Mesothelial cell of epicardium (in vitro differentiated cells): ENCODE data around the gene ZACN. TPM values are rescaled to one million over a fixed set of nuclear protein-coding genes. Genes with fewer than 3 reads are reported as not detected.

Source experiments
- DNase-seq, 2 experiments: peaks; one replicate each; pipeline ENCODE4 v3.0.0; 2021; ENCODE audit warnings: low spot score in 2 of 2; ENCODE audit not compliant: unreplicated experiment in 2 of 2
- H3K27ac Mint-ChIP-seq: 2 replicates; pipeline ENCODE4 v1.8.0; 2021; ENCODE audit warnings: mixed read lengths
- H3K27me3 Mint-ChIP-seq: 2 replicates; pipeline ENCODE4 v1.8.0; 2021; ENCODE audit warnings: low read depth, mixed read lengths
- H3K36me3 Mint-ChIP-seq: 2 replicates; pipeline ENCODE4 v1.8.0; 2021; ENCODE audit warnings: mixed read lengths
- H3K4me1 Mint-ChIP-seq: 2 replicates; pipeline ENCODE4 v1.8.0; 2021; ENCODE audit warnings: mixed read lengths
- H3K4me3 Mint-ChIP-seq: 2 replicates; pipeline ENCODE4 v1.8.0; 2021; ENCODE audit warnings: mild to moderate bottlenecking, moderate library complexity, mixed read lengths
- H3K9me3 Mint-ChIP-seq: 2 replicates; pipeline ENCODE4 v1.8.0; 2021; ENCODE audit warnings: mixed read lengths
- total RNA-seq: library from RNA; stranded (reverse); gene quantifications from 3 replicates; pipeline ENCODE4 v1.2.1, GENCODE V29; 2021
- TF ChIP-seq, protein P1 (sequence below): fragments of 200-600 bp; sonication (generic); IDR thresholded peaks from one replicate; pipeline ENCODE4 v1.5.0; 2021; ENCODE audit warnings: antibody characterized with exemption; ENCODE audit not compliant: unreplicated experiment

Gene ZACN
- total RNA-seq, 1 donor from 2014 or later, result 0.18 TPM

DNA sequence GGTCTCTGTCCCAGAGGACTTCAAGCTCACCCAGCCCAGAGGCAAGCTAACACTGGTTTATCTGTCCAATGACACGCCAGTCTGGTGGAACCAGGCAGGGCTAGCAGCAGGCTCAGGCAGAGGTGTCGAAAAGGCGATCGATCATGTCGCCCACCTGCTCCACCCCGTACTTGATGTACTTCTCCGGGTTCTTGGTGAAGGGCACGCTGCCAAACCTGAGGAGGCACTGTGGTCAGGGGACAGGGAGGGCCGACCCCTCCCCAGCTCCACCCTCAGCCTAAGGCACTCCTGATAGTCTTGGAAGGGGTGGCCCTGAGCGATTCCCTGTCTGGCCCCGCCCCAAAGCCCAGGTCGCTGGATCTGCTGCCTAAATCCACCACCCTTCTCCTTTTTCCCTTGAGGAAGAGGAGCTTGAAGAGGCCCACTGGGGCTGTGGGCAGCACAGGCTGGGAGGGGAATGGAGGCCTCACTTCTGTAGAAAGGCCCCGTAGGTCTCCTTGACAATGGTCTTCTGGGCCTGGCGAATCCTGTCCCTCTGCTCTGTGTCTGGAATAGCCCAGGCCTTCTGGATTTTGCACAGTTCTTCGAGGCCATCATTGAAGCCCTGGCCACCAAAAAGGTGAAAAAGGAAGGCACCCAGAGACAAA lies 4.7 kb downstream of the ZACN start:
- H3K4me1 Mint-ChIP-seq, result peaks cover 38% of the 10 kb centered on the region
- peak overlapping the region; percentile 56 for H3K27ac Mint-ChIP-seq
- no peak overlapping the region for H3K4me3 Mint-ChIP-seq
- TF ChIP-seq, protein P1, sequence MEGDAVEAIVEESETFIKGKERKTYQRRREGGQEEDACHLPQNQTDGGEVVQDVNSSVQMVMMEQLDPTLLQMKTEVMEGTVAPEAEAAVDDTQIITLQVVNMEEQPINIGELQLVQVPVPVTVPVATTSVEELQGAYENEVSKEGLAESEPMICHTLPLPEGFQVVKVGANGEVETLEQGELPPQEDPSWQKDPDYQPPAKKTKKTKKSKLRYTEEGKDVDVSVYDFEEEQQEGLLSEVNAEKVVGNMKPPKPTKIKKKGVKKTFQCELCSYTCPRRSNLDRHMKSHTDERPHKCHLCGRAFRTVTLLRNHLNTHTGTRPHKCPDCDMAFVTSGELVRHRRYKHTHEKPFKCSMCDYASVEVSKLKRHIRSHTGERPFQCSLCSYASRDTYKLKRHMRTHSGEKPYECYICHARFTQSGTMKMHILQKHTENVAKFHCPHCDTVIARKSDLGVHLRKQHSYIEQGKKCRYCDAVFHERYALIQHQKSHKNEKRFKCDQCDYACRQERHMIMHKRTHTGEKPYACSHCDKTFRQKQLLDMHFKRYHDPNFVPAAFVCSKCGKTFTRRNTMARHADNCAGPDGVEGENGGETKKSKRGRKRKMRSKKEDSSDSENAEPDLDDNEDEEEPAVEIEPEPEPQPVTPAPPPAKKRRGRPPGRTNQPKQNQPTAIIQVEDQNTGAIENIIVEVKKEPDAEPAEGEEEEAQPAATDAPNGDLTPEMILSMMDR, result no peak
- no peak for DNase-seq
- H3K36me3 Mint-ChIP-seq, result peaks cover 10% of the 10 kb centered on the region
- peaks cover 15% of the 10 kb centered on the region for H3K27me3 Mint-ChIP-seq
- H3K9me3 Mint-ChIP-seq, result no peaks in the 10 kb centered on the region

GRCh38 chr17:76085066-76085730 lies 6.2 kb downstream of the ZACN start:
- no peaks in the 10 kb centered on the region for H3K27me3 Mint-ChIP-seq
- H3K9me3 Mint-ChIP-seq, result no peaks in the 10 kb centered on the region
- H3K36me3 Mint-ChIP-seq, result peaks cover 16% of the 10 kb centered on the region
- no peak for DNase-seq
- TF ChIP-seq, protein P1, result no peak
- H3K27ac Mint-ChIP-seq, result no peak overlapping the region
- no peak overlapping the region for H3K4me3 Mint-ChIP-seq
- peaks cover 25% of the 10 kb centered on the region for H3K4me1 Mint-ChIP-seq

DNA sequence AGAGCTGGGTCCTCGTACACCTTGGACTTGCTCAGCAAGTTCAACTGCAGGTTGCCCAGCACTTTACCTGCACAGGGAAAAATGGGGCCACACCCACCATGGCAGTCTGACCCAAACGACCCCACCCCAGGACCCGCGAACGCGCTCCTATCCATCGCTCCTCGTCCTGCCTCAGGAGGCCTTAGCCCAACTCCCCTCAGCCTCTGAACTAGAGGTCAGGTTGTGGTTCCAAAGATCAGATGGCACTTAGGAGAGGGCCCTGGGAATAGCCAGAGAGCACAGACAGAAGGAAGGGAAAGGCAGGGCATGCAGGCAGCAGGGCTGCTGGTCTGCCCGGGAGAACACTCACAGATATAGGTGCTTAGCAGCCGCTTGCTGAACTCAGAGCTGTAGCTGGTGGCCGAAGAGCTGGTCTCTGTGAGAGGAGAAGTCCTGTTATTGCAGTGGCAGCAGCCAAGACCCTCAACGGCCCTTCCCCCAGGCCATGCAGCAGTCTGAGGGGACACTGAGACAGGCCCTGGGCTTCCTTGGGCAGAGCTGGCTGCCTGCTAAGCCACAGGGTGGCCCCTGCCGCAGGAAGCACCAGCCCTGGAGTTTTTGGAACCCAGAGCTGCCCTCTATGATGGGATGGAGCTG lies 6.9 kb downstream of the ZACN start:
- no peaks in the 10 kb centered on the region for H3K9me3 Mint-ChIP-seq
- DNase-seq, result no peak
- TF ChIP-seq, protein P1, result no peak
- peaks cover 20% of the 10 kb centered on the region for H3K4me1 Mint-ChIP-seq
- H3K4me3 Mint-ChIP-seq, result no peak overlapping the region
- no peak overlapping the region for H3K27ac Mint-ChIP-seq
- no peaks in the 10 kb centered on the region for H3K27me3 Mint-ChIP-seq
- peaks cover 16% of the 10 kb centered on the region for H3K36me3 Mint-ChIP-seq

GRCh38 chr17:76086384-76086783 lies 7.4 kb downstream of the ZACN start:
- H3K4me1 Mint-ChIP-seq, result peaks cover 16% of the 10 kb centered on the region
- no peak for DNase-seq
- H3K36me3 Mint-ChIP-seq, result peaks cover 18% of the 10 kb centered on the region
- no peak overlapping the region for H3K4me3 Mint-ChIP-seq
- no peaks in the 10 kb centered on the region for H3K27me3 Mint-ChIP-seq
- TF ChIP-seq, protein P1, result no peak
- H3K9me3 Mint-ChIP-seq, result no peaks in the 10 kb centered on the region
- H3K27ac Mint-ChIP-seq, result no peak overlapping the region

DNA sequence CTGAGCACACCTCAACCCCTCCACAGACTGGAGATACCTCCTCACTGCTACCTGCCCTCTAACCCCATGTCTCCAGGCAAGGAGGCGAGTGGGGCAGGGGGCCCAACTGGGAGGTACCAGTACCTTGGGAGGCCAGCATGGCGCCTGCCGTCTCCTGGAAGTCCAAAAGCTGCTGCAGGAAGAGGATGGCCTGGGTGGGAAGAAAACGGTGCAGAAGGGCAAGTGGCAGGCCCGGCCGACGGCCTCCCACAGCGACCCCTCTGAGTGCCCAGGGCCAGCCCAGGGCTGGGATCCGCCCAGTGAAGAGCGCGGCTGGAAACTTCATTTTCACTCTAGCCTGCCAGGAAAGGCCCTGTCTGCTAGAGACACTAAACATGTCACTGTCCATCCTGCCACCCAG lies 8.5 kb downstream of the ZACN start:
- Mint-ChIP-seq H3K4me1 (peaks cover 7% of the 10 kb centered on the region), H3K27ac (no peak overlapping the region), H3K36me3 (peaks cover 24% of the 10 kb centered on the region), H3K9me3 (no peaks in the 10 kb centered on the region), H3K27me3 (no peaks in the 10 kb centered on the region), H3K4me3 (no peak overlapping the region)
- TF ChIP-seq, protein P1, result no peak
- DNase-seq, result no peak
